Measurements from ENCODE around the gene GPR146.

The GPR146 gene

GRCh38 chr7:1045069-1046063 is 1.0 kb downstream of the GPR146 start:
- DNase-seq = no peak

- no peak for DNase-seq
Measured at GRCh38 chr7:1046722-1047679, 2.7 kb downstream of the GPR146 start.

GRCh38 chr7:1049006-1049741 is 4.8 kb downstream of the GPR146 start:
- no peak for DNase-seq

GRCh38 chr7:1049801-1050200 is 5.5 kb downstream of the GPR146 start:
- DNase-seq = no peak

GRCh38 chr7:1050254-1050906 is 6.0 kb downstream of the GPR146 start:
- no peak for DNase-seq

GRCh38 chr7:1050956-1051690 is 6.8 kb downstream of the GPR146 start:
- no peak for DNase-seq

GRCh38 chr7:1052031-1052818 is 7.9 kb downstream of the GPR146 start:
- DNase-seq = no peak

- DNase-seq = no peak
Measured at GRCh38 chr7:1053002-1053411, 8.7 kb downstream of the GPR146 start.

GRCh38 chr7:1053816-1054370 is 9.5 kb downstream of the GPR146 start:
- DNase-seq = no peak

GRCh38 chr7:1054438-1054837 is 10.1 kb downstream of the GPR146 start:
- no peak for DNase-seq

GRCh38 chr7:1054861-1055450 is 10.6 kb downstream of the GPR146 start:
- DNase-seq = peak; percentile 63

GRCh38 chr7:1055491-1055955 is 11.2 kb downstream of the GPR146 start:
- DNase-seq = no peak

- no peak for DNase-seq
Measured at GRCh38 chr7:1055956-1056784, 11.8 kb downstream of the GPR146 start.

GRCh38 chr7:1056785-1057410 is 12.6 kb downstream of the GPR146 start:
- no peak for DNase-seq

GRCh38 chr7:1057416-1058291 is 13.3 kb downstream of the GPR146 start:
- DNase-seq = no peak

GRCh38 chr7:1058311-1058710 is 14.0 kb downstream of the GPR146 start:
- DNase-seq = no peak

- no peak for DNase-seq
Measured at GRCh38 chr7:1058821-1059199, 14.5 kb downstream of the GPR146 start.

All from activated naive CD4-positive, alpha-beta T cell treated with anti-CD3 and anti-CD28 coated beads, Interleukin-2, amount 50 U/mL, for 16 hours (primary cell).